GM21367 (cell line): ENCODE results near the gene CCDC59.

Experiments used
- ATAC-seq: cut with Tn5 transposase; IDR thresholded peaks from one replicate; pipeline ENCODE4 v1.9.1; 2021; ENCODE audit not compliant: unreplicated experiment

Gene CCDC59

DNA sequence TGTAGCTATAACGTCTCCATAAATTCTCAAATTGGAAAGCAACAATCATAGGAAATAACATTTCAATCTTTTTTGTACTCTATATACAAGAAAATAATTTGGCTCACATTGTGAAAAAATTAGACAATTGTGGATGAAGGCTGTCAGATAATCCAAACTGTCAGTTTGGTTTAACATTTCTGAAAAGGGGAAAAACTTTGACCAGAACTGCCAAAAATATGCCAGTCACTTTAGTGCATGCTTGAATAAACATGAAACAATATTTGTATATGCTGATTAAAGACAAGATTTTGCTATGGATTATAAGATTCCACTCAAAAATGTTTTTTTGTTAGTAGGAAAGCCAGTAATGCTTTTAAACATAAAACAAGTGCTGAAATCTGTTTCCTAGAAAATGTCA, 38.9 kb downstream of the CCDC59 start:
- no peak for ATAC-seq

DNA sequence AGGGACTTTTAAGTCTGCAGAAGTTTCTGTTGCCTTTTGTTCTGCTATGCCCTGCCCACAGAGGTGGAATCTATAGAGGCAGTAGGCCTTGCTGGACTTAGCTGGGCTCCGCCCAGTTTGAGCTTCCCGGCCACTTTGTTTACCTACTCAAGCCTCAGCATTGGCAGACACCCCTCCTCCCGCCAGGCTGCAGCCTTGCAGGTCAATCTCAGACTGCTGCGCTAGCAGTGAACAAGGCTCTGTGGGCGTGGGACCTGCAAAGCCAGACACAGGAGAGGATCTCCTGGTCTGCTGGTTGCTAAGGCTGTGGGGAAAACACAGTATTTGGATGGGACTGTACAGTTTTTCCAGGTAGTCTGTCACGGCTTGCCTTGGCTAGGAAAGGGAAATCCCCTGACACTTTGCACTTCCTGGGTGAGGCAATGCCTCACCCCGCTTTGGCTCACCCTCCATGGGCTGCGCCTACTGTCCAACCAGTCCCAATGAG, 43.7 kb downstream of the CCDC59 start:
- no peak for ATAC-seq
